K562 (cell line): Measurements from ENCODE around the gene LHB. TPM values are rescaled to one million over a fixed set of nuclear protein-coding genes. Genes with fewer than 3 reads are reported as not detected.

ENCODE experiments used
- ARHGAP35 ChIP-seq: fragments of 450-650 bp; IDR thresholded peaks from 2 replicates; pipeline ENCODE4 v1.6.1; 2018; ENCODE audit not compliant: partially characterized antibody
- GATAD2A ChIP-seq: fragments of 450-650 bp; IDR thresholded peaks from 2 replicates; pipeline ENCODE4 v1.6.1; 2017
- NCOA1 ChIP-seq: fragments of 450-650 bp; IDR thresholded peaks from 2 replicates; pipeline ENCODE4 v1.6.1; 2016; ENCODE audit warnings: low read depth
- NR3C1 ChIP-seq: sonication (generic); formaldehyde crosslinking; IDR thresholded peaks from 2 replicates; pipeline ENCODE4 v1.8.1; 2022; ENCODE audit warnings: missing genetic modification reagents
- PHB ChIP-seq: fragments of 250-450 bp; sonication (Bioruptor Pico); IDR thresholded peaks from 2 replicates; pipeline ENCODE4 v1.5.0; 2021
- POLR2AphosphoS5 ChIP-seq: IDR thresholded peaks from 2 replicates; pipeline ENCODE4 v1.6.1; 2011; ENCODE audit warnings: mild to moderate bottlenecking, low read depth, low read length, moderate library complexity; ENCODE audit not compliant: control insufficient read depth, insufficient read depth
- RUNX1 ChIP-seq: sonication (generic); IDR thresholded peaks from 2 replicates; pipeline ENCODE4 v1.6.1; 2016; ENCODE audit warnings: antibody characterized with exemption, low read depth
- TEAD2 ChIP-seq: fragments of 450-650 bp; IDR thresholded peaks from 2 replicates; pipeline ENCODE4 v1.6.1; 2016; ENCODE audit warnings: missing genetic modification characterization, control low read depth, missing compliant biosample characterization
- TSC22D4 ChIP-seq: fragments of 450-650 bp; IDR thresholded peaks from 2 replicates; pipeline ENCODE4 v1.6.1; 2016; ENCODE audit warnings: missing genetic modification characterization, missing biosample characterization, control low read depth
- ZBED1 ChIP-seq: IDR thresholded peaks from 2 replicates; pipeline ENCODE4 v1.6.1; 2014
- ZNF354B ChIP-seq: fragments of 250-450 bp; sonication (Bioruptor Pico); IDR thresholded peaks from 2 replicates; pipeline ENCODE4 v1.4.0; 2020
- polyA plus RNA-seq, 8 experiments: library from polyadenylated mRNA; depleted of rRNA in 4 of 8; stranded (reverse) in 5 of 8; unstranded in 3 of 8; fragments of >200 nt; fragmentation: Nextera tagmentation in 2 of 8; fragmentation: Illumina TruSeq in 1 of 8; extraction: Ambion mirVana in 2 of 8; extraction: Trizol in 1 of 8; gene quantifications; 2 replicates each; pipeline versions ENCODE4 v1.2.1 to v1.2.3, GENCODE V29; 2011 to 2014; ENCODE audit warnings: inconsistent platforms in 1 of 8, missing spikeins in 1 of 8
- total RNA-seq, 7 experiments: library from RNA; depleted of rRNA in 6 of 7; stranded (reverse); fragments of >200 nt in 6 of 7; fragmentation: Illumina TruSeq in 2 of 7; extraction: Trizol in 2 of 7; gene quantifications; 2 replicates each; pipeline versions ENCODE4 v1.2.1 to v1.2.3, GENCODE V29; 2011 to 2021; ENCODE audit warnings: low replicate concordance in 1 of 7
- TF ChIP-seq, protein P1 (sequence below): fragments of 450-650 bp; IDR thresholded peaks from 2 replicates; pipeline ENCODE4 v1.6.1; 2016; ENCODE audit warnings: missing biosample characterization, missing genetic modification characterization
- TF ChIP-seq, protein P2 (sequence below), 2 experiments: fragments of 250-450 bp in 1 of 2; fragments of 450-650 bp in 1 of 2; sonication (Bioruptor Pico) in 1 of 2; IDR thresholded peaks; 2 replicates each; pipeline versions ENCODE4 v1.6.1 to v1.8.0; 2016 to 2021; ENCODE audit warnings: mild to moderate bottlenecking in 2 of 2, moderate library complexity in 2 of 2, missing compliant biosample characterization in 1 of 2, missing genetic modification characterization in 1 of 2
- TF ChIP-seq, protein P3 (sequence below), 2 experiments: fragments of 450-650 bp; IDR thresholded peaks; 2 replicates each; pipeline ENCODE4 v1.6.1; 2016; ENCODE audit warnings: mild to moderate bottlenecking in 2 of 2, borderline replicate concordance in 1 of 2, low read depth in 1 of 2, moderate library complexity in 1 of 2

Gene LHB
- total and polyA plus RNA-seq, 9 of the 15 experiments (the other 6 are each of a cell fraction or from before 2014, with no cell fraction given) = 0.54 TPM; not detected in 8

DNA sequence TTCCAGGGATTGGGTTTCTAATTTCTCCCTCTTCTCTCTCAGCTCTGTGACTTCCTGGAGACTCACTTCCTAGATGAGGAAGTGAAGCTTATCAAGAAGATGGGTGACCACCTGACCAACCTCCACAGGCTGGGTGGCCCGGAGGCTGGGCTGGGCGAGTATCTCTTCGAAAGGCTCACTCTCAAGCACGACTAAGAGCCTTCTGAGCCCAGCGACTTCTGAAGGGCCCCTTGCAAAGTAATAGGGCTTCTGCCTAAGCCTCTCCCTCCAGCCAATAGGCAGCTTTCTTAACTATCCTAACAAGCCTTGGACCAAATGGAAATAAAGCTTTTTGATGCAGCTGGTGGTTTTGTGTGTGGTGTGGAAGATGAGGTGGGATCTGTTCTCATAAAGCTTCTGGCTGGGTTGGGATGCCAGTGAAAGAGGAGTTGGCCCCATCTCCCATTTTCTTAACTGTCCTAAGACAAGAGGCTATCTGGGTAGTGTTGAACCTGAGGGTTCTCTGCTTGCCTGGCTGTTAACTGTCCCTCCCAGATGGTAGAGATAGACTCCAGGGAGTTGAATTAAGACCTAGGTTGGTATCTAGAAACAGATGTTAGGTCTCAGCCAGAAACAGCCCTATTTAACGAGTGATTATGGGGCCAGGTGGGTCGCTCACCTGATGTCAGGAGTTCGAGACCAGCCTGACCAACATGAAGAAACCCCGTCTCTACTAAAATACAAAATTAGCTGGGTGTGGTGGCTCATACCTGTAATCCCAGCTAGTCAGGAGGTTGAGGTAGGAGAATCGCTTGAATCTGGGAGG, 50.1 kb downstream of the LHB start (continued):
- TF ChIP-seq RUNX1 (0 out of 2 replicates have a peak, but pooled peaks have one; percentile 30), TSC22D4 (tag) (no peak), NCOA1 (no peak), ZNF354B (CRISPR knock-in tag) (no peak), NR3C1 (CRISPR knock-in tag) (no peak), POLR2AphosphoS5 (peak; percentile 62), TEAD2 (tag) (no peak), ZBED1 (peak; percentile 8; the same call in 1 of the 2 replicates), PHB (peak; percentile 90), GATAD2A (no peak), ARHGAP35 (peak; percentile 7)
- TF ChIP-seq, protein P1, sequence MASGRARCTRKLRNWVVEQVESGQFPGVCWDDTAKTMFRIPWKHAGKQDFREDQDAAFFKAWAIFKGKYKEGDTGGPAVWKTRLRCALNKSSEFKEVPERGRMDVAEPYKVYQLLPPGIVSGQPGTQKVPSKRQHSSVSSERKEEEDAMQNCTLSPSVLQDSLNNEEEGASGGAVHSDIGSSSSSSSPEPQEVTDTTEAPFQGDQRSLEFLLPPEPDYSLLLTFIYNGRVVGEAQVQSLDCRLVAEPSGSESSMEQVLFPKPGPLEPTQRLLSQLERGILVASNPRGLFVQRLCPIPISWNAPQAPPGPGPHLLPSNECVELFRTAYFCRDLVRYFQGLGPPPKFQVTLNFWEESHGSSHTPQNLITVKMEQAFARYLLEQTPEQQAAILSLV (tag) = no peak
- TF ChIP-seq, protein P2, sequence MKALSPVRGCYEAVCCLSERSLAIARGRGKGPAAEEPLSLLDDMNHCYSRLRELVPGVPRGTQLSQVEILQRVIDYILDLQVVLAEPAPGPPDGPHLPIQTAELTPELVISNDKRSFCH (CRISPR knock-in tag; IDR thresholded peaks at IDR 0.05) = no peak
- TF ChIP-seq, protein P2 (tag; IDR thresholded peaks at IDR 0.05) = no peak
- TF ChIP-seq, protein P3, sequence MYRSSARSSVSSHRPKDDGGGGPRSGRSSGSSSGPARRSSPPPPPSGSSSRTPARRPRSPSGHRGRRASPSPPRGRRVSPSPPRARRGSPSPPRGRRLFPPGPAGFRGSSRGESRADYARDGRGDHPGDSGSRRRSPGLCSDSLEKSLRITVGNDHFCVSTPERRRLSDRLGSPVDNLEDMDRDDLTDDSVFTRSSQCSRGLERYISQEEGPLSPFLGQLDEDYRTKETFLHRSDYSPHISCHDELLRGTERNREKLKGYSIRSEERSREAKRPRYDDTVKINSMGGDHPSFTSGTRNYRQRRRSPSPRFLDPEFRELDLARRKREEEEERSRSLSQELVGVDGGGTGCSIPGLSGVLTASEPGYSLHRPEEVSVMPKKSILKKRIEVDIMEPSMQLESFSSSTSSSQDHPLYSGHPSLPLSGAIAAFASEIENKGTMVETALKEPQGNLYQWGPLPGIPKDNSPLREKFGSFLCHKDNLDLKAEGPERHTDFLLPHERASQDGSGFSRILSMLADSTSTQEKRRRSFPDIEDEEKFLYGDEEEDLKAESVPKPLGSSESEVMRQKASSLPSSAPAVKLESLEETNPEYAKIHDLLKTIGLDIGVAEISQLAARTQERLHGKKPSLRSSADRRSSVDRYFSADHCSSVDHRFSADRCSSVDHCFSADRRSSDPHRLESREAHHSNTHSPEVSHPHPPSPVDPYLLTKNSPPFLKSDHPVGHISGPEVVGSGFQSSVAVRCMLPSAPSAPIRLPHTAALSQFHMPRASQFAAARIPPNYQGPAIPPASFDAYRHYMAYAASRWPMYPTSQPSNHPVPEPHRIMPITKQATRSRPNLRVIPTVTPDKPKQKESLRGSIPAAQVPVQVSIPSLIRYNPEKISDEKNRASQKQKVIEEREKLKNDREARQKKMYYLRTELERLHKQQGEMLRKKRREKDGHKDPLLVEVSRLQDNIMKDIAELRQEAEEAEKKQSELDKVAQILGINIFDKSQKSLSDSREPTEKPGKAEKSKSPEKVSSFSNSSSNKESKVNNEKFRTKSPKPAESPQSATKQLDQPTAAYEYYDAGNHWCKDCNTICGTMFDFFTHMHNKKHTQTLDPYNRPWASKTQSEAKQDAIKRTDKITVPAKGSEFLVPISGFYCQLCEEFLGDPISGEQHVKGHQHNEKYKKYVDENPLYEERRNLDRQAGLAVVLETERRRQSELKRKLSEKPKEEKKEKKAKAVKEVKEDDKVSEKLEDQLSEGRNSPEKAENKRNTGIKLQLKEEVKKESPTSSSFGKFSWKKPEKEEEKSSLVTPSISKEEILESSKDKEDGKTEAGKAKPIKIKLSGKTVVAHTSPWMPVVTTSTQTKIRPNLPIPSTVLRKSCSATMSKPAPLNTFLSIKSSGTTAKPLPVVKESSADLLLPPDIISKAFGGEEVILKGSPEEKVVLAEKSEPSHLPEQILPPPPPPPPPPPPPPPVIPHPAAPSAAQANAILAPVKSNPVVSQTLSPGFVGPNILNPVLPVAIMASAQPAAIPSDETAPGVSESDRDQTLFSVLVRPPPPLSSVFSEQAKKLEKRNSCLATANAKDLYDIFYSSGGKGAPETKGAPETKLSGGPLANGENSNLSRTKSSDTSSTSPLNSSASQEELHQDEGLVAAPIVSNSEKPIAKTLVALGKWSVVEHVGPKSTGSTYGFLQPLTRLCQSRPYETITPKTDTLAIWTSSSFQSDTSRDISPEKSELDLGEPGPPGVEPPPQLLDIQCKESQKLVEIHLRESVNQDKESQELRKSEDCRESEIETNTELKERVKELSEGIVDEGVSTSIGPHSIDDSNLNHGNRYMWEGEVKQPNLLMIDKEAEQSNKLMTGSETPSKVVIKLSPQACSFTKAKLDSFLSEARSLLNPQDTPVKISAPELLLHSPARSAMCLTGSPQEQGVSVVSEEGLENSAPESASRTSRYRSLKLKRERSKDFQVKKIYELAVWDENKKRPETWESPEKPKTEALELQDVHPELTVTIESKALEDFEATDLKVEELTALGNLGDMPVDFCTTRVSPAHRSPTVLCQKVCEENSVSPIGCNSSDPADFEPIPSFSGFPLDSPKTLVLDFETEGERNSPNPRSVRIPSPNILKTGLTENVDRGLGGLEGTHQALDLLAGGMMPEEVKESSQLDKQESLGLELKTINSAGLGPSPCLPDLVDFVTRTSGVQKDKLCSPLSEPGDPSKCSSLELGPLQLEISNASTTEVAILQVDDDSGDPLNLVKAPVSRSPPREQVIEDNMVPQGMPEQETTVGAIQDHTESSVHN (IDR thresholded peaks at IDR 0.05; ENCODE audit: borderline replicate concordance in 1 of 2, low read depth in 1 of 2) = no peak
